Fibroblast of pulmonary artery (primary cell): Measurements from ENCODE around the gene COL5A1.

Experiments used
- DNase-seq: peaks from one replicate; pipeline ENCODE4 v3.0.0-alpha.2; 2010; ENCODE audit warnings: low read depth
- H3K4me3 ChIP-seq: replicated peaks from 2 replicates; pipeline ENCODE4 v1.5.1; 2011; ENCODE audit warnings: low read depth, mild to moderate bottlenecking, control low read depth, low read length, moderate library complexity
- CTCF ChIP-seq: IDR thresholded peaks from 2 replicates; pipeline ENCODE4 v1.5.1; 2011; ENCODE audit warnings: mild to moderate bottlenecking, control low read depth, low read length, inconsistent platforms; ENCODE audit errors: missing control alignments

The COL5A1 gene

DNA sequence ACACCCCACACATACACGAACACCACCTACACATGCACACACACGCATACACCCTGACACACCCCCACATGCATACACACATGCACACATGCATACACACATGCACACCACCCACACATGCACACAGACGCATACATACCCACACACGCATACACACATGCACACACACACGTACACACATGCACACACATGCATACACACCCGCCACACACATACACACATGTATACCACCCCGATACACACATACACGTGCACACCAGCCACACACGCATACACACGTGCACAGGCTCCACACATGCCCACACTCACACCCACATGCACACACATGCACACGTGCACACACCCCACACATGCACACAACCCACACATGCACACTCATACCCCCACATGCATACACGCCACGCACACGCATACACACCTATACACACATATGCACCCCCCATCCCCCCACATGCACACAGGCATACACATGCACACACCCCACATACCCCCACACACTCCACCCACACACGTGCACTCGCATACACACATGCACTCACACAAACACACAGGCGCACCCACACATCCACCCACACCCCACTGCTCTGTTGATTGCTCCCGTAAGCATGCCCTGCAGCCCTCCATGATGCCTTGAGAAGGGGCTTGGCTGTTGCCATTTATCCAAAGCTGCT is 119.3 kb downstream of the COL5A1 start:
- no peak for DNase-seq
- H3K4me3 ChIP-seq, result no peak overlapping the region

DNA sequence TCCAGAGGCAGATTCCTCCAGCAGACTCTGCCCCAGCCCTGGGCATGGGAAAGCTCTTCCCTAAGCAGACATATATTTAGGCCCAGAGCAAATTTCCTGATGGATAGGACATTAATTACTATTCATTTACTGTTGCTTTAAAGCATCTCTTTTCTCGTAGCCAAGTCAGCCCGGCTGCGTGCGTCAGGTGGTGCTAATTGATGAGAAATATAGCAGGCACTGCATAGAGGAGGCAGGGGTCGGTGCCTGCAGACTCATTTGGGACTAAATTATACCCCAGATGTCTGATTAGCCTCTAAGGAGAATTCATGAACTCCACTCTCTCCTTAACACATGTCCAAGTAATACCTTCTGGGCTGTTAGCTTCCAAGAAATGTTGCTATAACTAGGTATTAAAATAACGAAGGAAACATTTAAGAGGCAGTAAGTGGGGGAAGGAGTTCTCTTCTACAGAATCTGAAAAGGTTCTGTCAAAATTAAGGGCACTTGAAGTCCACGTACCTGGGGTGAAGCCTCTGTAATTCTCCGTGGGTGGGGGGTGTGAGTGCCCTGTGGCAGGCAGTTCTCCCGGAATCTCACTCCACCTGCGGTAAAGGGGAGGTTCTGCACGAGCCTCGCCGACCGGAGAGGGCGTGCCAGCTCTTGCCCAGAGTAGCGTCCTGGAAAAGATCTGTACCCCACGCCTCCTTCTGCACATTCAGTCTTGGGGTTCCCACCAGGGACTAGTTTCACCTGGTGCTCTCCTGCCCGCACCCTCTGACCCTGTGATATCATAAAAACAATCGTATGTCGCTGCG is 123.1 kb downstream of the COL5A1 start:
- no peak overlapping the region for H3K4me3 ChIP-seq
- TF ChIP-seq CTCF, result no peak
- no peak for DNase-seq

More for the DNA sequence above, 119.3 kb downstream of the COL5A1 start:
- no peak for TF ChIP-seq CTCF

DNA sequence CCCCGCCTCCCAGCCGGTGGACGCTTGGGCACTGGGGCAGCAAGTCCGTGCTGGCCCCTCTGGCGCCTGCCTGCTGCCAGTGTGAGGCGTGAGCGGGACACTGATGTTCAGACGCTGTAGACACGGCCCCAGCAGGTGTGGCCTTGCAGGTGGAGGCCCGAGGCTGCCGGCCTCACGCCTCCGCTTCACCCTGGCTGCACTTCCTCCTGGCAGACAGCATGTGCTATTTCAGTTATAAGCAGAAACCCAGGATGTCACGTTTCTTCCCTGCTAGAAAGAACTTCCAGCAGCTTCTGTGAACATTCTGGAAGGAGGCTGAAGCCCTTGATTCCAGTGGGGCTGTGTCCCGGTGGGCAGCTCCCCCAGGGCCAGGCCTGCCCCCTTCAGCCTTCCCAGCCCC is 124.2 kb downstream of the COL5A1 start:
- no peak for DNase-seq
- TF ChIP-seq CTCF, result no peak

DNA sequence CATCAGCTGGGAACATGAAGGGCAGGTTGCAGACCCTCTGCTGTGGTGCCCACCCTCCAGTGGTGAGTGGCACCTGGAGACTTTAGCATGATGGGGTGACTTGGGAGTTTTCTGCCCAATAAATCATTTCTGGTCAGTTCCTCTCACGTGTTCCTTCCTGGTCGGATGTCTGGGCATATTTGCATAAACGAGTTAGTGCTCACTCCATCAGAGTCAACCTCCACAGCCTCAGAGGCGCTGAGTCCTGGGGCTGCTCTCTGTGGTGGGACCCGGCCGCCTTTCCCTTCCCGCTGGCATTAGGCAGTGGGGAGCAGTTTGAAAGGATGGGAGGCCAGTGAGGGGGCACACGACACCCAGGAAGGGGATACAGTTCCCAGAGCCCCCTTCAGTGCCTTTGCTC is 125.0 kb downstream of the COL5A1 start:
- no peak for DNase-seq
- H3K4me3 ChIP-seq, result no peak overlapping the region
- no peak for TF ChIP-seq CTCF

More for the DNA sequence above, 124.2 kb downstream of the COL5A1 start:
- no peak overlapping the region for H3K4me3 ChIP-seq

DNA sequence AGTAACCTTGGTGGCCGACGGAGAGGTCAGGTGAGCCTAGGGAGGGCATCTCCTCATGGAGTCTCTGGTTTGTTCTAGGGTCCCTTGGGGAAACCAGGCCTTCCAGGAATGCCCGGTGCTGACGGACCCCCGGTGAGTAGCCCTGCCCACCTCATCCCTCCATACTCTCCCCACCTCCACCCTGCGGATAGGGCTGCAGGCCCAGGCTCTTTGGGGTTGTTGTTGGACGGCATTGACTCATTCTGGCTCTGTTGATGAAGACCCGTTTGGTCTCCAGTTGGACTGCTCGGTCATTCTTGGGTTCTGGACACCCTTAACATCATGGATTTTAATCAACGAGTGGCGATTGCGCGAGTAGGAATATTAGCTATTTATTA is 126.7 kb downstream of the COL5A1 start:
- TF ChIP-seq CTCF, result no peak
- no peak overlapping the region for H3K4me3 ChIP-seq
- DNase-seq, result no peak

- DNase-seq, result no peak
Measured at GRCh38 chr9:134768709-134769351, 127.2 kb downstream of the COL5A1 start.

More at GRCh38 chr9:134768709-134769351, 127.2 kb downstream of the COL5A1 start:
- TF ChIP-seq CTCF, result no peak
- H3K4me3 ChIP-seq, result no peak overlapping the region
